Measurements from ENCODE around the gene XRCC1. TPM values are rescaled to one million over a fixed set of nuclear protein-coding genes. Genes with fewer than 3 reads are reported as not detected.

Gene XRCC1
- total RNA-seq, 1 experiment from 2014 or later = 37.4 TPM

DNA sequence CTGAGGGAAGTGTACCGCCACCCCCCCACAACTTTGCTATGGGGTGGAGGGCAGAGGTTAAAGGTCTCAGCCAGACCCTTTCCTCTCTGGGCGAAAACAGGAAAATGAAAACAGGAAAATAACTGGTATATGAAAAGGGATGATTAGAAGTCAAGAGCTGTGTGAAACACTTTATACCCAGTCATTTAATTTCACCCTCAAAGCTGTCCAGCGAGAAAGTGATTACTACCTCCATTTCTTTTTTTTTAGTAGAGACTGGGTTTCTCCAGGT is 70.2 kb downstream of the XRCC1 start:
- RAD21 ChIA-PET (ENCODE audit: low non-redundant PET in 1 of 2, low total read pairs in 2 of 2, uncharacterized antibody in 2 of 2, unreplicated experiment in 2 of 2) = no interaction called here

More for the DNA sequence above, 70.2 kb downstream of the XRCC1 start:
- H2AFZ ChIP-seq (ENCODE audit: low read depth, low read length, poor library complexity, severe bottlenecking) = no peak overlapping the region
- H4K20me1 ChIP-seq (ENCODE audit: insufficient read depth) = no peaks in the 10 kb centered on the region
- no peak for DNase-seq (ENCODE audit: low read depth, low spot score)
- peak overlapping the region; percentile 64; the same call in 1 of the 2 replicates for H3K27ac ChIP-seq (ENCODE audit: low read depth, low read length)
- BruUV-seq (replicated peaks) = no TSS peak
- peak overlapping the region; percentile 83; the same call in 1 of the 2 replicates for H3K9ac ChIP-seq (ENCODE audit: low read length)
- peaks cover 4 to 9% of the 10 kb centered on the region in 2 experiments; a peak in 3 of 4 replicates for H3K36me3 ChIP-seq (ENCODE audit: control insufficient read depth in 1 of 2, insufficient read depth in 2 of 2, low read length in 2 of 2)
- peak overlapping the region; percentile 84 to 87; a peak in 2 of 4 replicates for H3K4me3 ChIP-seq (replicated peaks in 1 of 2; ENCODE audit: low read depth in 1 of 2, low read length in 2 of 2)
- H3K9me2 ChIP-seq (ENCODE audit: insufficient read depth) = no peaks in the 10 kb centered on the region
- POLR2A ChIA-PET = interaction anchor here (1.0 kb wide), 1 partner anchor 13 kb away, joined by 3 read pairs; no protein-coding TSS in a partner anchor
- CTCF ChIA-PET = interaction anchor here (2.2 to 2.8 kb wide), 2 partner anchors 14 to 58 kb away, joined by 6 to 20 read pairs; no protein-coding TSS in a partner anchor
- H3K4me1 ChIP-seq (ENCODE audit: control insufficient read depth in 1 of 2, insufficient read depth in 2 of 2, low read length in 2 of 2) = peaks cover 9 to 20% of the 10 kb centered on the region in 2 experiments; a peak in 3 of 4 replicates
- no peaks in the 10 kb centered on the region for H3K27me3 ChIP-seq (ENCODE audit: insufficient read depth, low read length)
- TF ChIP-seq REST (IDR thresholded peaks at IDR 0.05; ENCODE audit: low read depth) = no peak
- no peak for TF ChIP-seq EZH2phosphoT487 (IDR thresholded peaks at IDR 0.05; ENCODE audit: borderline replicate concordance)
- no peak for TF ChIP-seq EGR1 (IDR thresholded peaks at IDR 0.05; ENCODE audit: low read depth)
- TF ChIP-seq, protein P1, sequence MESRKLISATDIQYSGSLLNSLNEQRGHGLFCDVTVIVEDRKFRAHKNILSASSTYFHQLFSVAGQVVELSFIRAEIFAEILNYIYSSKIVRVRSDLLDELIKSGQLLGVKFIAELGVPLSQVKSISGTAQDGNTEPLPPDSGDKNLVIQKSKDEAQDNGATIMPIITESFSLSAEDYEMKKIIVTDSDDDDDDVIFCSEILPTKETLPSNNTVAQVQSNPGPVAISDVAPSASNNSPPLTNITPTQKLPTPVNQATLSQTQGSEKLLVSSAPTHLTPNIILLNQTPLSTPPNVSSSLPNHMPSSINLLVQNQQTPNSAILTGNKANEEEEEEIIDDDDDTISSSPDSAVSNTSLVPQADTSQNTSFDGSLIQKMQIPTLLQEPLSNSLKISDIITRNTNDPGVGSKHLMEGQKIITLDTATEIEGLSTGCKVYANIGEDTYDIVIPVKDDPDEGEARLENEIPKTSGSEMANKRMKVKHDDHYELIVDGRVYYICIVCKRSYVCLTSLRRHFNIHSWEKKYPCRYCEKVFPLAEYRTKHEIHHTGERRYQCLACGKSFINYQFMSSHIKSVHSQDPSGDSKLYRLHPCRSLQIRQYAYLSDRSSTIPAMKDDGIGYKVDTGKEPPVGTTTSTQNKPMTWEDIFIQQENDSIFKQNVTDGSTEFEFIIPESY (IDR thresholded peaks at IDR 0.05; ENCODE audit: extremely low read depth, insufficient replicate concordance, low read length) = no peak
- TF ChIP-seq TCF7L2 (IDR thresholded peaks at IDR 0.05; ENCODE audit: borderline replicate concordance, extremely low read depth, insufficient read depth, insufficient read length) = no peak
- TF ChIP-seq ZFX (IDR thresholded peaks at IDR 0.05) = no peak
- TF ChIP-seq EZH2 (IDR thresholded peaks at IDR 0.05) = no peak
- no peak for TF ChIP-seq POLR2A (IDR thresholded peaks at IDR 0.05; ENCODE audit: borderline replicate concordance, extremely low read depth, insufficient read depth, insufficient read length)
- H3K9me3 ChIP-seq (ENCODE audit: control insufficient read depth in 1 of 2, insufficient read depth in 1 of 2, low read depth in 1 of 2, low read length in 2 of 2) = no peaks in the 10 kb centered on the region
- intact Hi-C loops (cut with micrococcal nuclease) = no loop called here
- no peak for ATAC-seq
- peak overlapping the region; percentile 100 for H3K4me2 ChIP-seq (ENCODE audit: low read length)
- H3K79me2 ChIP-seq (ENCODE audit: insufficient read depth, low read length) = no peaks in the 10 kb centered on the region

Measured in HCT116 (cell line).